Caco-2 (cell line): ENCODE measurements around the gene EML4. TPM values are rescaled to one million over a fixed set of nuclear protein-coding genes. Genes with fewer than 3 reads are reported as not detected.

ENCODE experiments used
- BruUV-seq: library from RNA; stranded (reverse); fragments of 400-500 nt; replicated peaks from 2 replicates; lab custom pipeline; 2021; lab: Mats Ljungman, UMichigan
- CTCF ChIA-PET: fragments of 300-600 bp; sonication (Branson Sonifier 250); formaldehyde crosslinking; loops from one replicate; lab custom pipeline; 2022; ENCODE audit warnings: antibody characterized with exemption; lab: Charles Lee
- POLR2A ChIA-PET: fragments of 300-600 bp; sonication (Branson Sonifier 250); formaldehyde crosslinking; loops from one replicate; lab custom pipeline; 2022; ENCODE audit warnings: antibody characterized with exemption; lab: Charles Lee
- DNase-seq, 2 experiments: peaks; one replicate each; pipeline versions ENCODE4 v3.0.0 to v3.0.0-alpha.2; 2020 to 2022
- H3K27me3 ChIP-seq: replicated peaks from 2 replicates; pipeline ENCODE4 v1.6.0; 2011; ENCODE audit warnings: low read length; ENCODE audit not compliant: control insufficient read depth, insufficient read depth
- H3K36me3 ChIP-seq: 2 replicates; pipeline ENCODE4 v1.5.1; 2011; ENCODE audit warnings: low read length; ENCODE audit not compliant: control insufficient read depth, insufficient read depth
- H3K4me1 ChIP-seq: fragments of 250-450 bp; sonication (Bioruptor Pico); 2 replicates; pipeline ENCODE4 v1.5.1; 2020; ENCODE audit warnings: mild to moderate bottlenecking
- H3K4me3 ChIP-seq: 2 replicates; pipeline ENCODE4 v1.5.1; 2011; ENCODE audit warnings: low read depth, mild to moderate bottlenecking, control low read depth, low read length
- H3K9me3 ChIP-seq: fragments of 250-450 bp; sonication (Bioruptor Pico); 2 replicates; pipeline ENCODE4 v1.5.1; 2020; ENCODE audit warnings: mild to moderate bottlenecking, moderate library complexity
- H3K27ac Mint-ChIP-seq: one replicate; pipeline ENCODE4 v1.8.0; 2022; ENCODE audit warnings: mixed read lengths; ENCODE audit not compliant: unreplicated experiment
- H3K27me3 Mint-ChIP-seq: one replicate; pipeline ENCODE4 v1.8.0; 2022; ENCODE audit warnings: mixed read lengths; ENCODE audit not compliant: insufficient read depth, unreplicated experiment
- H3K36me3 Mint-ChIP-seq: one replicate; pipeline ENCODE4 v1.8.0; 2022; ENCODE audit warnings: mild to moderate bottlenecking, mixed read lengths; ENCODE audit not compliant: insufficient read depth, unreplicated experiment
- H3K4me1 Mint-ChIP-seq: one replicate; pipeline ENCODE4 v1.8.0; 2022; ENCODE audit warnings: low read depth, mixed read lengths; ENCODE audit not compliant: unreplicated experiment
- H3K4me3 Mint-ChIP-seq: one replicate; pipeline ENCODE4 v1.8.0; 2022; ENCODE audit warnings: mild to moderate bottlenecking, moderate library complexity, mixed read lengths; ENCODE audit not compliant: unreplicated experiment
- H3K9me3 Mint-ChIP-seq: one replicate; pipeline ENCODE4 v1.8.0; 2022; ENCODE audit warnings: mixed read lengths; ENCODE audit not compliant: unreplicated experiment
- CTCF ChIP-seq, 2 experiments: fragments of 200-600 bp in 1 of 2; IDR thresholded peaks; 1 replicate in 1 of 2; 2 replicates in 1 of 2; pipeline versions ENCODE4 v1.5.1 to v1.8.0; 2011 to 2022; ENCODE audit warnings: antibody characterized with exemption in 1 of 2, control low read depth in 1 of 2, inconsistent platforms in 1 of 2, low read depth in 1 of 2, low read length in 1 of 2, mild to moderate bottlenecking in 1 of 2, moderate library complexity in 1 of 2; ENCODE audit not compliant: insufficient read depth in 1 of 2, severe bottlenecking in 1 of 2, unreplicated experiment in 1 of 2
- intact Hi-C: fragments of 100-400 bp; cut with micrococcal nuclease; formaldehyde crosslinking; loops from one replicate; pipeline ENCODE4 v1.10.0; 2022; ENCODE audit not compliant: unreplicated experiment
- total RNA-seq: library from RNA; stranded (reverse); gene quantifications from 2 replicates; pipeline ENCODE4 v1.2.3, GENCODE V29; 2022

The EML4 gene
- total RNA-seq, 1 experiment from 2014 or later = 125 TPM

GRCh38 chr2:42288811-42289210 is 119.7 kb downstream of the EML4 start:
- H3K27ac Mint-ChIP-seq = no peak overlapping the region
- H3K4me3 Mint-ChIP-seq = no peak overlapping the region
- POLR2A ChIA-PET = no interaction called here
- Histone ChIP-seq H3K4me1 (peaks cover 16% of the 10 kb centered on the region; the same call in 1 of the 2 replicates), H3K9me3 (no peaks in the 10 kb centered on the region), H3K36me3 (no peaks in the 10 kb centered on the region; the same call in 1 of the 2 replicates), H3K4me3 (no peak overlapping the region), H3K27me3 (no peaks in the 10 kb centered on the region)
- H3K9me3 Mint-ChIP-seq = no peaks in the 10 kb centered on the region
- no peak for DNase-seq
- CTCF ChIA-PET = interaction anchor here (1.2 kb wide), 1 partner anchor 40 kb away, joined by 3 read pairs; no protein-coding TSS in a partner anchor
- BruUV-seq = no TSS peak
- H3K36me3 Mint-ChIP-seq = peaks cover 72% of the 10 kb centered on the region
- no peak for TF ChIP-seq CTCF (IDR thresholded peaks at IDR 0.05; ENCODE audit: insufficient read depth in 1 of 2, low read depth in 1 of 2, low read length in 1 of 2, severe bottlenecking in 1 of 2, unreplicated experiment in 1 of 2)
- intact Hi-C loops = no loop called here
- H3K4me1 Mint-ChIP-seq = no peaks in the 10 kb centered on the region
- no peaks in the 10 kb centered on the region for H3K27me3 Mint-ChIP-seq

GRCh38 chr2:42289222-42289621 is 120.1 kb downstream of the EML4 start:
- DNase-seq = no peak
- ChIA-PET CTCF (interaction anchor here (1.2 kb wide), 1 partner anchor 39 kb away, joined by 3 read pairs; no protein-coding TSS in a partner anchor), POLR2A (no interaction called here)
- Mint-ChIP-seq H3K4me3 (no peak overlapping the region), H3K27ac (no peak overlapping the region), H3K4me1 (no peaks in the 10 kb centered on the region), H3K36me3 (peaks cover 71% of the 10 kb centered on the region), H3K9me3 (no peaks in the 10 kb centered on the region), H3K27me3 (no peaks in the 10 kb centered on the region)
- Histone ChIP-seq H3K9me3 (no peaks in the 10 kb centered on the region), H3K27me3 (no peaks in the 10 kb centered on the region), H3K36me3 (no peaks in the 10 kb centered on the region; the same call in 1 of the 2 replicates), H3K4me3 (no peak overlapping the region), H3K4me1 (peaks cover 16% of the 10 kb centered on the region; the same call in 1 of the 2 replicates)
- no peak for TF ChIP-seq CTCF (IDR thresholded peaks at IDR 0.05; ENCODE audit: insufficient read depth in 1 of 2, low read depth in 1 of 2, low read length in 1 of 2, severe bottlenecking in 1 of 2, unreplicated experiment in 1 of 2)
- no TSS peak for BruUV-seq
- intact Hi-C loops = no loop called here

GRCh38 chr2:42290005-42290404 is 120.9 kb downstream of the EML4 start:
- no TSS peak for BruUV-seq
- no peaks in the 10 kb centered on the region; the same call in 1 of the 2 replicates for H3K36me3 ChIP-seq
- no peaks in the 10 kb centered on the region for H3K4me1 Mint-ChIP-seq

More at GRCh38 chr2:42290005-42290404, 120.9 kb downstream of the EML4 start:
- Histone ChIP-seq H3K4me3 (no peak overlapping the region), H3K27me3 (no peaks in the 10 kb centered on the region), H3K4me1 (peaks cover 16% of the 10 kb centered on the region; the same call in 1 of the 2 replicates), H3K9me3 (no peaks in the 10 kb centered on the region)
- Mint-ChIP-seq H3K36me3 (peaks cover 75% of the 10 kb centered on the region), H3K9me3 (no peaks in the 10 kb centered on the region), H3K27ac (no peak overlapping the region), H3K27me3 (no peaks in the 10 kb centered on the region), H3K4me3 (no peak overlapping the region)
- DNase-seq = no peak
- intact Hi-C loops = no loop called here
- no peak for TF ChIP-seq CTCF (IDR thresholded peaks at IDR 0.05; ENCODE audit: insufficient read depth in 1 of 2, low read depth in 1 of 2, low read length in 1 of 2, severe bottlenecking in 1 of 2, unreplicated experiment in 1 of 2)
- CTCF ChIA-PET = no interaction called here
- POLR2A ChIA-PET = no interaction called here
